Vagina (tissue), 2 donors: Measurements from ENCODE around the gene SIK3.

Source experiments
- CTCF ChIP-seq, 3 experiments: fragments of 450-650 bp in 2 of 3; fragments of 200-600 bp in 1 of 3; sonication (generic) in 1 of 3; IDR thresholded peaks; one replicate each; pipeline ENCODE4 v1.5.1; 2017 to 2019; ENCODE audit warnings: antibody characterized with exemption in 3 of 3, mild to moderate bottlenecking in 2 of 3, moderate library complexity in 2 of 3
- POLR2A ChIP-seq, 2 donors: fragments of 450-650 bp; IDR thresholded peaks; one replicate each; pipeline ENCODE4 v1.6.1; 2017; ENCODE audit warnings: antibody characterized with exemption in 2 of 2, mild to moderate bottlenecking in 2 of 2, moderate library complexity in 2 of 2
- POLR2AphosphoS5 ChIP-seq, 2 donors: sonication (generic); formaldehyde crosslinking; IDR thresholded peaks; one replicate each; pipeline ENCODE4 v1.9.0; 2017; ENCODE audit warnings: antibody characterized with exemption in 2 of 2, mild to moderate bottlenecking in 2 of 2, low read depth in 1 of 2; ENCODE audit not compliant: insufficient read depth in 1 of 2

GRCh38 chr11:116862185-116862584 is 236.0 kb downstream of the SIK3 start:
- TF ChIP-seq CTCF (IDR thresholded peaks at IDR 0.05), result no peak
- TF ChIP-seq POLR2A (IDR thresholded peaks at IDR 0.05), result no peak
- no peak for TF ChIP-seq POLR2AphosphoS5 (IDR thresholded peaks at IDR 0.05; ENCODE audit: insufficient read depth in 1 of 2, low read depth in 1 of 2)
